ENCODE results near the gene STAU1.
"Not testable (repeated sequence)": the region's sequence is repeated elsewhere in the genome, so short reads cannot be mapped to it uniquely, and the experiment has no call there.

Gene STAU1

GRCh38 chr20:49207076-49207475 is 18.9 kb upstream of the STAU1 start:
- DNase-seq (ENCODE audit: insufficient read length, low spot score): no peak

GRCh38 chr20:49203746-49204145 is 15.6 kb upstream of the STAU1 start:
- DNase-seq (ENCODE audit: insufficient read length, low spot score): no peak
- FAIRE-seq: no peak

More at GRCh38 chr20:49207076-49207475, 18.9 kb upstream of the STAU1 start:
- no peak for FAIRE-seq

GRCh38 chr20:49203011-49203410 is 14.9 kb upstream of the STAU1 start:
- DNase-seq (ENCODE audit: insufficient read length, low spot score) (no peak), FAIRE-seq (no peak)

GRCh38 chr20:49199729-49200293 is 11.7 kb upstream of the STAU1 start:
- FAIRE-seq (no peak), DNase-seq (ENCODE audit: insufficient read length, low spot score) (no peak)

GRCh38 chr20:49192944-49193518 is 4.9 kb upstream of the STAU1 start:
- not testable (repeated sequence) for DNase-seq (ENCODE audit: insufficient read length, low spot score); FAIRE-seq

GRCh38 chr20:49187330-49187850 is 744 bp downstream of the STAU1 start:
- FAIRE-seq (peak; percentile 11), DNase-seq (ENCODE audit: insufficient read length, low spot score) (no peak)

- FAIRE-seq (peak; percentile 94), DNase-seq (ENCODE audit: insufficient read length, low spot score) (peak; percentile 49)
Measured at GRCh38 chr20:49186535-49187329, 1.4 kb downstream of the STAU1 start.

- DNase-seq (ENCODE audit: insufficient read length, low spot score): no peak
- FAIRE-seq: peak; percentile 40
Measured at GRCh38 chr20:49185071-49185761, 2.9 kb downstream of the STAU1 start.

- FAIRE-seq (no peak), DNase-seq (ENCODE audit: insufficient read length, low spot score) (no peak)
Measured at GRCh38 chr20:49184691-49185070, 3.5 kb downstream of the STAU1 start.

GRCh38 chr20:49184084-49184501 is 4.0 kb downstream of the STAU1 start:
- not testable (repeated sequence) for DNase-seq (ENCODE audit: insufficient read length, low spot score); FAIRE-seq

GRCh38 chr20:49183444-49183843 is 4.7 kb downstream of the STAU1 start:
- FAIRE-seq (no peak), DNase-seq (ENCODE audit: insufficient read length, low spot score) (no peak)

GRCh38 chr20:49181265-49181877 is 6.8 kb downstream of the STAU1 start:
- FAIRE-seq (no peak), DNase-seq (ENCODE audit: insufficient read length, low spot score) (no peak)

GRCh38 chr20:49179368-49180277 is 8.5 kb downstream of the STAU1 start:
- DNase-seq (ENCODE audit: insufficient read length, low spot score) (no peak), FAIRE-seq (peak; percentile 72)

- FAIRE-seq: no peak
Measured at GRCh38 chr20:49174183-49174582, 14.0 kb downstream of the STAU1 start.

GRCh38 chr20:49172413-49172812 is 15.7 kb downstream of the STAU1 start:
- DNase-seq (ENCODE audit: insufficient read length, low spot score) (no peak), FAIRE-seq (no peak)

More at GRCh38 chr20:49174183-49174582, 14.0 kb downstream of the STAU1 start:
- no peak for DNase-seq (ENCODE audit: insufficient read length, low spot score)

- no peak for DNase-seq (ENCODE audit: insufficient read length, low spot score)
- FAIRE-seq: peak; percentile 49
Measured at GRCh38 chr20:49171909-49172308, 16.2 kb downstream of the STAU1 start.

- DNase-seq (ENCODE audit: insufficient read length, low spot score) (no peak), FAIRE-seq (no peak)
Measured at GRCh38 chr20:49170714-49171113, 17.4 kb downstream of the STAU1 start.

GRCh38 chr20:49169547-49169946 is 18.6 kb downstream of the STAU1 start:
- FAIRE-seq: no peak
- no peak for DNase-seq (ENCODE audit: insufficient read length, low spot score)

GRCh38 chr20:49168864-49169263 is 19.3 kb downstream of the STAU1 start:
- DNase-seq (ENCODE audit: insufficient read length, low spot score); FAIRE-seq: not testable (repeated sequence)

Measured in GM19239 (cell line).